ENCODE data around the gene HS3ST5.

DNA sequence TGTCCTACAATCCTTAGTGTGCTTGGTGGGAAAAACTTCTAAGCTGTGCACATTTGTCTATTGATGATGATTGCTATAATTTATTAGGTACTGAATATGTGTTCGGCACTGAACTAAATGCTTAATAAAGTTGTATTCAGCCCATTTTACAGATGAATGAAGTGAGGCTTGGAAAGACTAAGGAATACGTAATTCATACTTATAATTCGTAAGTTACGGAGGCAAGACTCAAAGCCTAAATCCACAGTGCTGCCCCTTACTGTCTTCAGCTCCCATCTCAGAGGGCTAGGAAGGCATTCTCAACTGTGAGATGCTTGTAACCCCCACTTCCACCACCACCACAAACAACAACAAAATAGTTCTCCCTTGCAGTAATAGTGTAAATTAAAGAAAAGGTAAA lies 171.3 kb downstream of the HS3ST5 start:
- TF ChIP-seq POLR2A (IDR thresholded peaks at IDR 0.05; ENCODE audit: low read depth, low read length): no peak
- no peak for TF ChIP-seq CTCF (IDR thresholded peaks at IDR 0.05; ENCODE audit: extremely low read depth in 1 of 2, insufficient read depth in 1 of 2, low read depth in 1 of 2, low read length in 2 of 2)
- TF ChIP-seq POLR2AphosphoS5 (IDR thresholded peaks at IDR 0.05; ENCODE audit: insufficient read depth, low read depth, low read length): no peak
- TF ChIP-seq JUN (IDR thresholded peaks at IDR 0.05; ENCODE audit: borderline replicate concordance, insufficient read depth, insufficient read length, low read depth): no peak
- TF ChIP-seq MYC (IDR thresholded peaks at IDR 0.05; ENCODE audit: low read depth, low read length): no peak
- TF ChIP-seq FOS (IDR thresholded peaks at IDR 0.05; ENCODE audit: borderline replicate concordance, insufficient read depth, low read length): no peak
